OCI-LY1 (cell line): Measurements from ENCODE around the gene ZNF385D.

ENCODE experiments used
- H2AFZ ChIP-seq: fragments of 200-600 bp; sonication (generic), shearing (Covaris generic); 2 replicates; pipeline ENCODE4 v1.6.0; 2014; ENCODE audit warnings: antibody characterized with exemption, mild to moderate bottlenecking, low read length
- H3F3A ChIP-seq: fragments of 200-600 bp; sonication (generic), shearing (Covaris generic); 2 replicates; pipeline ENCODE4 v1.6.0; 2014; ENCODE audit warnings: mild to moderate bottlenecking, antibody characterized with exemption, low read length, moderate library complexity; ENCODE audit not compliant: insufficient read depth
- H3K27ac ChIP-seq: fragments of 200-600 bp; sonication (generic); 2 replicates; pipeline ENCODE4 v1.5.1; 2014; ENCODE audit warnings: low read length, mixed run types, mild to moderate bottlenecking, low read depth; ENCODE audit not compliant: poor library complexity, severe bottlenecking
- H3K27me3 ChIP-seq: fragments of 200-600 bp; sonication (generic); 2 replicates; pipeline ENCODE4 v1.6.0; 2014; ENCODE audit warnings: antibody characterized with exemption, mild to moderate bottlenecking, low read length, moderate library complexity; ENCODE audit not compliant: insufficient read depth
- H3K36me3 ChIP-seq: fragments of 200-600 bp; sonication (generic); 2 replicates; pipeline ENCODE4 v1.6.1; 2014; ENCODE audit warnings: mild to moderate bottlenecking, antibody characterized with exemption, low read length, moderate library complexity, mixed read lengths; ENCODE audit not compliant: insufficient read depth
- H3K4me1 ChIP-seq: fragments of 200-600 bp; sonication (generic); 2 replicates; pipeline ENCODE4 v1.5.1; 2014; ENCODE audit warnings: mild to moderate bottlenecking, low read length, moderate library complexity; ENCODE audit not compliant: insufficient read depth, severe bottlenecking
- H3K4me2 ChIP-seq: fragments of 200-600 bp; sonication (generic), shearing (Covaris generic); 2 replicates; pipeline ENCODE4 v1.6.1; 2014; ENCODE audit warnings: low read length
- H3K4me3 ChIP-seq: fragments of 200-600 bp; sonication (generic); 2 replicates; pipeline ENCODE4 v1.5.1; 2014; ENCODE audit warnings: low read length, low read depth, mild to moderate bottlenecking, mixed read lengths; ENCODE audit not compliant: poor library complexity, severe bottlenecking
- H3K79me2 ChIP-seq: fragments of 200-600 bp; shearing (Covaris generic); 2 replicates; pipeline ENCODE4 v1.6.1; 2016; ENCODE audit warnings: mixed run types, low read length, mixed read lengths; ENCODE audit not compliant: insufficient read depth
- H3K9ac ChIP-seq: fragments of 200-600 bp; sonication (generic), shearing (Covaris generic); 2 replicates; pipeline ENCODE4 v1.6.1; 2014; ENCODE audit warnings: mild to moderate bottlenecking, low read length, mixed read lengths
- H3K9me2 ChIP-seq: fragments of 200-600 bp; sonication (generic), shearing (Covaris generic); 2 replicates; pipeline ENCODE4 v1.6.1; 2014; ENCODE audit warnings: low read depth, mild to moderate bottlenecking, low read length, mixed read lengths
- H3K9me3 ChIP-seq: fragments of 200-600 bp; shearing (Covaris generic); 2 replicates; pipeline ENCODE4 v1.6.1; 2014; ENCODE audit warnings: low read length, mixed read lengths
- H4K20me1 ChIP-seq: fragments of 200-600 bp; sonication (generic), shearing (Covaris generic); 2 replicates; pipeline ENCODE4 v1.6.0; 2016; ENCODE audit warnings: mild to moderate bottlenecking, low read length; ENCODE audit not compliant: insufficient read depth
- EZH2 ChIP-seq: fragments of 200-600 bp; sonication (generic), shearing (Covaris generic); IDR thresholded peaks from 2 replicates; pipeline ENCODE4 v1.8.0; 2017; ENCODE audit warnings: borderline replicate concordance, mixed run types, mild to moderate bottlenecking, antibody characterized with exemption, low read length, moderate library complexity, mixed read lengths
- TF ChIP-seq, protein P1 (sequence below): fragments of 200-600 bp; sonication (generic), shearing (Covaris generic); IDR thresholded peaks from 2 replicates; pipeline ENCODE4 v1.5.1; 2017; ENCODE audit warnings: mild to moderate bottlenecking, antibody characterized with exemption, low read length, moderate library complexity, mixed read lengths

ZNF385D gene

DNA sequence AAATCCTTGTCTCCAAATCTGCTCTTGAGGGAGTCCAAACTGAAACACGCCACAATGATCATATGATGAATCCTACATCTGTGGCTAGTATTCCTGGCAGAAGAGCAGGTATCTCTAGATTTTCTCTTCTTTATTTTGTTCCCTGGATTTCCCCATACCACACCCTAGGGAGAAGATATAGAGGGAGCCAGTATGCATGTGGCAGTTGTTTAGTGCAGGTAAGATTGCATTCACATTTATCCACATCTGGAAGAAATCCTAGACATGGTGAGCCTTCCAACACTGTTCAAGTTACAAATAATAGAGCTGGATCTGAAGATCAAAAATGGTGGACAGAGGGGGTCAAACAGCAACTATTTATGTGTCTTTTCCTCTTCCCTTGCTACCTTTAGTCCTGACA is 316.7 kb downstream of the ZNF385D start:
- no peak for TF ChIP-seq EZH2
- TF ChIP-seq, protein P1, sequence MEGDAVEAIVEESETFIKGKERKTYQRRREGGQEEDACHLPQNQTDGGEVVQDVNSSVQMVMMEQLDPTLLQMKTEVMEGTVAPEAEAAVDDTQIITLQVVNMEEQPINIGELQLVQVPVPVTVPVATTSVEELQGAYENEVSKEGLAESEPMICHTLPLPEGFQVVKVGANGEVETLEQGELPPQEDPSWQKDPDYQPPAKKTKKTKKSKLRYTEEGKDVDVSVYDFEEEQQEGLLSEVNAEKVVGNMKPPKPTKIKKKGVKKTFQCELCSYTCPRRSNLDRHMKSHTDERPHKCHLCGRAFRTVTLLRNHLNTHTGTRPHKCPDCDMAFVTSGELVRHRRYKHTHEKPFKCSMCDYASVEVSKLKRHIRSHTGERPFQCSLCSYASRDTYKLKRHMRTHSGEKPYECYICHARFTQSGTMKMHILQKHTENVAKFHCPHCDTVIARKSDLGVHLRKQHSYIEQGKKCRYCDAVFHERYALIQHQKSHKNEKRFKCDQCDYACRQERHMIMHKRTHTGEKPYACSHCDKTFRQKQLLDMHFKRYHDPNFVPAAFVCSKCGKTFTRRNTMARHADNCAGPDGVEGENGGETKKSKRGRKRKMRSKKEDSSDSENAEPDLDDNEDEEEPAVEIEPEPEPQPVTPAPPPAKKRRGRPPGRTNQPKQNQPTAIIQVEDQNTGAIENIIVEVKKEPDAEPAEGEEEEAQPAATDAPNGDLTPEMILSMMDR, result no peak
- Histone ChIP-seq H2AFZ (no peak overlapping the region), H3K36me3 (no peaks in the 10 kb centered on the region), H3K9me3 (no peaks in the 10 kb centered on the region), H3K4me3 (no peak overlapping the region), H3F3A (no peaks in the 10 kb centered on the region), H3K79me2 (no peaks in the 10 kb centered on the region), H3K9me2 (no peaks in the 10 kb centered on the region), H4K20me1 (no peaks in the 10 kb centered on the region), H3K27ac (no peak overlapping the region), H3K27me3 (no peaks in the 10 kb centered on the region), H3K9ac (no peak overlapping the region), H3K4me2 (no peak overlapping the region), H3K4me1 (no peaks in the 10 kb centered on the region)

DNA sequence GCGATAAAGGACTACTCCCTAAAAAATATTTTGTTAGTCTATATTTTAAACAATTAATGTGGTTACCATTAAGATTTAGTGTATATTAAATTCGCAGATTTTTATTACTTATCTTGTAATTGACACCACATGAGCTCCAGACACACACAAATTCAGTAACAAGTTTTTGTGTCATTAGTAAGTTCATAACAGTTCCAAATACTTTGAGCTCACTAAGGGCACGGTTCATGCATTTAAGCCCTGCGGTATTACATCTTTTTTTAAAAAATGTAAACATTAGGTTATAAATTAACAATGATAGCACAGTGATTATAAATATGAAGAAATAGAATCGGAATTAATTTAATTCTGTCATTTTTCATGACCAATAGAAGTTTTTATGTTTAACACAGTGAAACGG is 317.3 kb downstream of the ZNF385D start:
- Histone ChIP-seq H3K4me2 (no peak overlapping the region), H3K9ac (no peak overlapping the region), H3K27ac (no peak overlapping the region), H3K27me3 (no peaks in the 10 kb centered on the region), H3K36me3 (no peaks in the 10 kb centered on the region), H3K9me2 (no peaks in the 10 kb centered on the region), H3F3A (no peaks in the 10 kb centered on the region), H3K9me3 (no peaks in the 10 kb centered on the region), H3K79me2 (no peaks in the 10 kb centered on the region), H4K20me1 (no peaks in the 10 kb centered on the region), H3K4me1 (no peaks in the 10 kb centered on the region), H3K4me3 (no peak overlapping the region), H2AFZ (no peak overlapping the region)
- TF ChIP-seq EZH2, result no peak
- TF ChIP-seq, protein P1, result no peak

DNA sequence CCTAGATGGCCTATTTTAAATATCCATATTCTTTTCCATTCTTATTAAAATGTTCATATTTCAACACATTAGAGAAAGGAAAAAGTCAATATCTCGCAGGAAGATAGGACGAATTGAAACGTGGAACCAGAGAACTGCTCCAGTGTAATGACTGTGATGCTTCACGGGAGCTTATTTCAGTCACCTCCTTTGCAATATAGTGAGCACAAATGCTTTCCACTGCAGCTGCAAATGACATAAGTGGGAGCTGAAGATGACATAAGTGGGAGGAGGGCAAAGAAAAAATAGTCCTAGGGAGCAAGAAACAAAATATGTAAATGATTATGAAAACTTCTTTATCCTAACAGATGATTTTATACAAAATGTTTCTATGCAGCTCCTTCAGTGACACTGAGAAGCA is 324.1 kb downstream of the ZNF385D start:
- no peaks in the 10 kb centered on the region for H3K9me2 ChIP-seq
- no peaks in the 10 kb centered on the region for H3K27me3 ChIP-seq
- H2AFZ ChIP-seq, result no peak overlapping the region
- H3K4me3 ChIP-seq, result no peak overlapping the region
- no peaks in the 10 kb centered on the region for H3F3A ChIP-seq
- H3K79me2 ChIP-seq, result no peaks in the 10 kb centered on the region
- no peaks in the 10 kb centered on the region for H3K9me3 ChIP-seq
- H3K36me3 ChIP-seq, result no peaks in the 10 kb centered on the region
- no peak overlapping the region for H3K9ac ChIP-seq
- H3K27ac ChIP-seq, result no peak overlapping the region
- H4K20me1 ChIP-seq, result no peaks in the 10 kb centered on the region
- TF ChIP-seq EZH2, result no peak
- TF ChIP-seq, protein P1, result no peak
- no peaks in the 10 kb centered on the region for H3K4me1 ChIP-seq
- no peak overlapping the region for H3K4me2 ChIP-seq
